ENCODE data around the gene TSR1. TPM values are rescaled to one million over a fixed set of nuclear protein-coding genes. Genes with fewer than 3 reads are reported as not detected.
A peak's percentile ranks its signal among the peaks of the same experiment; 100 is the strongest.

The TSR1 gene
- total RNA-seq, 4 donors from 2014 or later, result 3.0 to 18.9 (median 14.4) TPM

GRCh38 chr17:2335726-2336214 is 487 bp downstream of the TSR1 start:
- Histone ChIP-seq H3K4me3 (peak overlapping the region; percentile 35 to 98 (median 81)), H3K9me3 (no peaks in the 10 kb centered on the region), H3K36me3 (peaks cover 0 to 37% (median 11%) of the 10 kb centered on the region in 4 donors), H3K27me3 (no peaks in the 10 kb centered on the region), H3K27ac (peak overlapping the region; percentile 92 to 95 (median 94)), H3K4me1 (peaks cover 6 to 24% (median 17%) of the 10 kb centered on the region in 4 donors)
- intact Hi-C loops (cut with DNase I; ENCODE audit: low total_unique reads), result no loop called here
- DNase-seq, result peak; percentile 11
- in situ Hi-C loops (cut with MboI; ENCODE audit: low pct_ligation_motif_present in 1 of 4, low pct_unique_long_range_greater_than_20kb in 1 of 4, low sequenced_read_pairs in 3 of 4), result no loop called here
- no peak for TF ChIP-seq POLR2A (IDR thresholded peaks at IDR 0.05)
- TF ChIP-seq EP300 (IDR thresholded peaks at IDR 0.05; ENCODE audit: low read depth), result no peak
- no peak for TF ChIP-seq CTCF (IDR thresholded peaks at IDR 0.05)
- TF ChIP-seq POLR2AphosphoS5 (IDR thresholded peaks at IDR 0.05), result no peak
- 1% methylated on average over 17 of the region's 17 CpGs; no CpG with 5 or more reads in 1 of the 2 donors for WGBS, 2 donors (ENCODE audit: low coverage in 1 of 2)

GRCh38 chr17:2331303-2331702 is 5.0 kb downstream of the TSR1 start:
- no peak overlapping the region for H3K27ac ChIP-seq
- H3K4me3 ChIP-seq, result no peak overlapping the region
- H3K27me3 ChIP-seq, result no peaks in the 10 kb centered on the region
- in situ Hi-C loops (cut with MboI; ENCODE audit: low pct_ligation_motif_present in 1 of 4, low pct_unique_long_range_greater_than_20kb in 1 of 4, low sequenced_read_pairs in 3 of 4) (no loop called here), intact Hi-C loops (cut with DNase I; ENCODE audit: low total_unique reads) (no loop called here)
- H3K9me3 ChIP-seq, result no peaks in the 10 kb centered on the region
- H3K36me3 ChIP-seq, result peaks cover 0 to 67% (median 23%) of the 10 kb centered on the region in 4 donors
- WGBS, 2 donors (ENCODE audit: low coverage in 1 of 2), result 81% methylated on average over 3 of the region's 3 CpGs; no CpG with 5 or more reads in 1 of the 2 donors
- H3K4me1 ChIP-seq, result peaks cover 6 to 13% (median 10%) of the 10 kb centered on the region in 4 donors
- no peak for TF ChIP-seq POLR2AphosphoS5 (IDR thresholded peaks at IDR 0.05)
- no peak for TF ChIP-seq EP300 (IDR thresholded peaks at IDR 0.05; ENCODE audit: low read depth)
- TF ChIP-seq POLR2A (IDR thresholded peaks at IDR 0.05), result no peak
- no peak for TF ChIP-seq CTCF (IDR thresholded peaks at IDR 0.05)
- no peak for DNase-seq

DNA sequence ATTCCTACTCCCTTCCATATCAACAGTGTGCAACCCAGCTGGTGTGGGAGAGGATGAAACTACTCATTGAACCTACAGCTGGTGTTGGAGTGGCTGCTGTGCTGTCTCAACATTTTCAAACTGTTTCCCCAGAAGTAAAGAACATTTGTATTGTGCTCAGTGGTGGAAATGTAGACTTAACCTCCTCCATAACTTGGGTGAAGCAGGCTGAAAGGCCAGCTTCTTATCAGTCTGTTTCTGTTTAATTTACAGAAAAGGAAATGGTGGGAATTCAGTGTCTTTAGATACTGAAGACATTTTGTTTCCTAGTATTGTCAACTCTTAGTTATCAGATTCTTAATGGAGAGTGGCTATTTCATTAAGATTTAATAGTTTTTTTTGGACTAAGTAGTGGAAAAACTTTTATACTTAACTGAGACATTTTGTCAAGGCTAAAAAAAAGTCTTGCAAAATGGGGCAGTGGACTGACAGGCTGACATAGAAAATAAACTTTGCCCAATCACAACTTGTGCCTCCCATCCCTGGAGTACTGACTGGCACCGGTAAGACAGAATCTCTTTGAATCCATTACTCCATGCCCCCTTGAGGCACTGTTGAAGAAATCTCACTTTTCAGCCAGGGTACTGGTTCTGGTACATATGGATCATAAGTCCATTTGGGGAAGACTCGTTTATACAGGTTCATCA is 12.5 kb downstream of the TSR1 start:
- in situ Hi-C loops (cut with MboI; ENCODE audit: low pct_ligation_motif_present in 1 of 4, low pct_unique_long_range_greater_than_20kb in 1 of 4, low sequenced_read_pairs in 3 of 4), result no loop called here
- intact Hi-C loops (cut with DNase I; ENCODE audit: low total_unique reads), result no loop called here
- DNase-seq, result no peak
- WGBS, 2 donors (ENCODE audit: low coverage in 1 of 2), result 80 to 100% methylated on average over 1 to 2 of the region's 2 CpGs
- Histone ChIP-seq H3K27ac (no peak overlapping the region), H3K4me1 (no peaks in the 10 kb centered on the region), H3K27me3 (no peaks in the 10 kb centered on the region), H3K36me3 (peaks cover 0 to 48% (median 18%) of the 10 kb centered on the region in 4 donors), H3K4me3 (no peak overlapping the region), H3K9me3 (no peaks in the 10 kb centered on the region)
- TF ChIP-seq POLR2AphosphoS5 (IDR thresholded peaks at IDR 0.05) (no peak), POLR2A (IDR thresholded peaks at IDR 0.05) (no peak), CTCF (IDR thresholded peaks at IDR 0.05) (no peak), EP300 (IDR thresholded peaks at IDR 0.05; ENCODE audit: low read depth) (no peak)

- 56% methylated on average over 1 of the region's 1 CpG; no CpG with 5 or more reads in 1 of the 2 donors for WGBS, 2 donors (ENCODE audit: low coverage in 1 of 2)
- peaks cover 0 to 32% (median 14%) of the 10 kb centered on the region in 4 donors for H3K36me3 ChIP-seq
- TF ChIP-seq POLR2A (IDR thresholded peaks at IDR 0.05) (no peak), EP300 (IDR thresholded peaks at IDR 0.05; ENCODE audit: low read depth) (no peak), CTCF (IDR thresholded peaks at IDR 0.05) (no peak), POLR2AphosphoS5 (IDR thresholded peaks at IDR 0.05) (no peak)
- no peaks in the 10 kb centered on the region for H3K27me3 ChIP-seq
- H3K9me3 ChIP-seq, result no peaks in the 10 kb centered on the region
- H3K4me3 ChIP-seq, result no peak overlapping the region
- intact Hi-C loops (cut with DNase I; ENCODE audit: low total_unique reads) (no loop called here), in situ Hi-C loops (cut with MboI; ENCODE audit: low pct_ligation_motif_present in 1 of 4, low pct_unique_long_range_greater_than_20kb in 1 of 4, low sequenced_read_pairs in 3 of 4) (no loop called here)
- H3K4me1 ChIP-seq, result no peaks in the 10 kb centered on the region
- H3K27ac ChIP-seq, result no peak overlapping the region
- DNase-seq, result no peak
Observed at GRCh38 chr17:2321399-2321798, 14.9 kb downstream of the TSR1 start.
